Stomach (tissue), 9 donors: Measurements from ENCODE around the gene ACTN3. TPM values are rescaled to one million over a fixed set of nuclear protein-coding genes. Genes with fewer than 3 reads are reported as not detected.

Experiments
- DNase-seq, 2 donors: peaks; one replicate each; pipeline versions ENCODE4 v3.0.0 to v3.0.0-alpha.2; 2013 to 2019
- H3K27ac ChIP-seq, 5 donors: fragments of 200-600 bp in 4 of 5; sonication (generic) in 4 of 5; one replicate each; pipeline ENCODE4 v1.5.1; 2013 to 2019; ENCODE audit warnings: mild to moderate bottlenecking in 1 of 5, moderate library complexity in 1 of 5
- H3K27me3 ChIP-seq, 3 donors: fragments of 200-600 bp; sonication (generic); one replicate each; pipeline ENCODE4 v1.5.1; 2017 to 2019; ENCODE audit warnings: mixed run types in 1 of 3
- H3K36me3 ChIP-seq, 4 donors: fragments of 200-600 bp; sonication (generic); 1 replicate in 3 of 4; 2 replicates in 1 of 4; pipeline ENCODE4 v1.5.1; 2016 to 2019
- H3K4me1 ChIP-seq, 4 donors: fragments of 200-600 bp; sonication (generic); one replicate each; pipeline ENCODE4 v1.5.1; 2016 to 2019
- H3K4me3 ChIP-seq, 4 donors: fragments of 200-600 bp; sonication (generic) in 3 of 4; one replicate each; pipeline ENCODE4 v1.5.1; 2016 to 2019; ENCODE audit warnings: mild to moderate bottlenecking in 1 of 4
- H3K9me3 ChIP-seq, 4 donors: fragments of 200-600 bp; sonication (generic); one replicate each; pipeline ENCODE4 v1.5.1; 2016 to 2019
- CTCF ChIP-seq, 7 experiments: fragments of 450-650 bp in 4 of 7; fragments of 200-600 bp in 3 of 7; sonication (generic) in 3 of 7; IDR thresholded peaks; one replicate each; pipeline ENCODE4 v1.5.1; 2016 to 2019; ENCODE audit warnings: antibody characterized with exemption in 7 of 7, control low read depth in 2 of 7, mild to moderate bottlenecking in 1 of 7
- EP300 ChIP-seq: sonication (generic); formaldehyde crosslinking; IDR thresholded peaks from one replicate; pipeline ENCODE4 v1.6.1; 2017; ENCODE audit warnings: antibody characterized with exemption
- POLR2A ChIP-seq, 4 donors: fragments of 450-650 bp; IDR thresholded peaks; one replicate each; pipeline ENCODE4 v1.6.1; 2016; ENCODE audit warnings: antibody characterized with exemption in 4 of 4, control low read depth in 2 of 4, mild to moderate bottlenecking in 1 of 4, moderate library complexity in 1 of 4
- POLR2AphosphoS5 ChIP-seq, 3 donors: sonication (generic); formaldehyde crosslinking; IDR thresholded peaks; one replicate each; pipeline ENCODE4 v1.6.1; 2016; ENCODE audit warnings: antibody characterized with exemption in 3 of 3
- WGBS, 5 donors: extraction: QIAGEN DNeasy Blood & Tissue Kit in 3 of 5; methylation state at CpG; one replicate each; pipeline versions ENCODE4 v1.1.5 to v1.1.7; 2013 to 2018; 5-methylcytosine and 5-hydroxymethylcytosine counted together
- intact Hi-C: fragments of 100-400 bp; cut with DNase I; formaldehyde crosslinking; loops from one replicate; pipeline ENCODE4 v1.15.1; 2023; ENCODE audit warnings: low total_unique reads
- polyA plus RNA-seq, 3 donors: library from polyadenylated mRNA; stranded (reverse); fragments of 200-250 nt; gene quantifications; one replicate each; pipeline ENCODE4 v1.2.3, GENCODE V29; 2013
- total RNA-seq, 5 donors: library from RNA; depleted of rRNA; stranded (reverse); fragments of >200 nt; gene quantifications; one replicate each; pipeline versions ENCODE4 v1.1.0 to v1.2.3, GENCODE V29; 2014 to 2016
- donor health status: healthy with polysubstance abuse.
- donor health status: Bipolar disorder and iron deficiency.
- donor health status: healthy.

Gene ACTN3
- total and polyA plus RNA-seq, 8 donors = 0.03 to 0.92 TPM; not detected in 6

- no peak for DNase-seq
- H3K9me3 ChIP-seq = no peaks in the 10 kb centered on the region
- H3K27me3 ChIP-seq = no peaks in the 10 kb centered on the region
- H3K27ac ChIP-seq = peak overlapping the region; percentile 58 to 91 (median 84)
- 40 to 64% (median 58%) methylated on average over 7 of the region's 7 CpGs for WGBS, 5 donors
- peaks cover 31 to 45% (median 37%) of the 10 kb centered on the region in 4 donors for H3K4me1 ChIP-seq
- intact Hi-C loops = no loop called here
- TF ChIP-seq CTCF (IDR thresholded peaks at IDR 0.05) = no peak
- no peaks in the 10 kb centered on the region for H3K36me3 ChIP-seq
- peak overlapping the region; percentile 61 to 74 (median 66) for H3K4me3 ChIP-seq
Observed at GRCh38 chr11:66593650-66594049, 46.9 kb downstream of the ACTN3 start.

GRCh38 chr11:66595245-66595904, 48.7 kb downstream of the ACTN3 start:
- peak; percentile 47 to 89 for DNase-seq
- H3K4me3 ChIP-seq = no peak overlapping the region
- no peaks in the 10 kb centered on the region for H3K9me3 ChIP-seq
- H3K27ac ChIP-seq = peak overlapping the region in 4 of 5 donors; percentile 43 to 74 (median 64)
- peaks cover 7 to 17% (median 16%) of the 10 kb centered on the region in 4 donors for H3K36me3 ChIP-seq
- no peaks in the 10 kb centered on the region for H3K27me3 ChIP-seq
- TF ChIP-seq CTCF (IDR thresholded peaks at IDR 0.05) = no peak
- intact Hi-C loops = no loop called here
- WGBS, 5 donors = 21 to 53% (median 30%) methylated on average over 5 of the region's 5 CpGs
- peaks cover 31 to 45% (median 37%) of the 10 kb centered on the region in 4 donors for H3K4me1 ChIP-seq

GRCh38 chr11:66598993-66599392, 52.3 kb downstream of the ACTN3 start:
- Histone ChIP-seq H3K27ac (no peak overlapping the region), H3K4me1 (peaks cover 18 to 41% (median 21%) of the 10 kb centered on the region in 4 donors), H3K27me3 (no peaks in the 10 kb centered on the region), H3K9me3 (no peaks in the 10 kb centered on the region), H3K36me3 (peaks cover 11 to 51% (median 49%) of the 10 kb centered on the region in 4 donors), H3K4me3 (no peak overlapping the region)
- TF ChIP-seq EP300 = no peak
- no peak for TF ChIP-seq CTCF (IDR thresholded peaks at IDR 0.05)
- TF ChIP-seq POLR2AphosphoS5 (IDR thresholded peaks at IDR 0.05) = no peak
- TF ChIP-seq POLR2A (IDR thresholded peaks at IDR 0.05) = no peak
- DNase-seq = no peak
- WGBS, 5 donors = 95 to 100% (median 98%) methylated on average over 5 to 6 of the region's 6 CpGs
- intact Hi-C loops = no loop called here

GRCh38 chr11:66600219-66600618, 53.5 kb downstream of the ACTN3 start:
- WGBS, 5 donors = 75 to 100% (median 83%) methylated on average over 2 of the region's 2 CpGs
- peaks cover 12 to 63% (median 60%) of the 10 kb centered on the region in 4 donors for H3K36me3 ChIP-seq
- H3K27me3 ChIP-seq = no peaks in the 10 kb centered on the region
- H3K9me3 ChIP-seq = no peaks in the 10 kb centered on the region
- no peak for DNase-seq
- H3K4me1 ChIP-seq = peaks cover 8 to 29% (median 10%) of the 10 kb centered on the region in 4 donors
- H3K27ac ChIP-seq = no peak overlapping the region
- H3K4me3 ChIP-seq = no peak overlapping the region
- intact Hi-C loops = no loop called here
- no peak for TF ChIP-seq POLR2AphosphoS5 (IDR thresholded peaks at IDR 0.05)

- Histone ChIP-seq H3K27me3 (no peaks in the 10 kb centered on the region), H3K4me3 (no peak overlapping the region), H3K9me3 (no peaks in the 10 kb centered on the region), H3K36me3 (peaks cover 18 to 68% (median 65%) of the 10 kb centered on the region in 4 donors), H3K27ac (no peak overlapping the region), H3K4me1 (peaks cover 3 to 24% (median 5%) of the 10 kb centered on the region in 4 donors)
- intact Hi-C loops = no loop called here
- 91 to 99% (median 93%) methylated on average over 4 of the region's 4 CpGs for WGBS, 5 donors
- TF ChIP-seq EP300 (no peak), POLR2AphosphoS5 (IDR thresholded peaks at IDR 0.05) (no peak), CTCF (IDR thresholded peaks at IDR 0.05) (no peak), POLR2A (IDR thresholded peaks at IDR 0.05) (no peak)
- no peak for DNase-seq
Observed at GRCh38 chr11:66600631-66601233, 54.0 kb downstream of the ACTN3 start.
